ENCODE measurements around the gene AP3B2.

- TF ChIP-seq ARNTL (CRISPR knock-in tag; IDR thresholded peaks at IDR 0.05; ENCODE audit: borderline replicate concordance, low read depth) = no peak
- TF ChIP-seq OSR1 (CRISPR knock-in tag; IDR thresholded peaks at IDR 0.05) = no peak
- no peak for TF ChIP-seq GLIS3 (CRISPR knock-in tag; IDR thresholded peaks at IDR 0.05)
- no peak for TF ChIP-seq CSRNP3 (CRISPR knock-in tag; IDR thresholded peaks at IDR 0.05)
- no peak for TF ChIP-seq ZFP30 (CRISPR knock-in tag; IDR thresholded peaks at IDR 0.05)
- no peak for TF ChIP-seq CREB5 (CRISPR knock-in tag; IDR thresholded peaks at IDR 0.05; ENCODE audit: low read depth)
- no peak for TF ChIP-seq ESRRG (CRISPR knock-in tag; IDR thresholded peaks at IDR 0.05)
- no peak for TF ChIP-seq PATZ1 (CRISPR knock-in tag; IDR thresholded peaks at IDR 0.05; ENCODE audit: borderline replicate concordance)
- no peak for TF ChIP-seq BACH2 (CRISPR knock-in tag; IDR thresholded peaks at IDR 0.05; ENCODE audit: borderline replicate concordance)
- no peak for TF ChIP-seq TCF4 (CRISPR knock-in tag; IDR thresholded peaks at IDR 0.05; ENCODE audit: borderline replicate concordance)
- TF ChIP-seq ISL1 (CRISPR knock-in tag; IDR thresholded peaks at IDR 0.05) = no peak
Observed at GRCh38 chr15:82715003-82715402, 5.3 kb upstream of the AP3B2 start.

All from SK-N-SH treated with all-trans-retinoic acid at 6 μM for 48 hours (cell line).